SK-N-SH (cell line): ENCODE measurements around the gene PCNX4.

ENCODE experiments used
- EP300 ChIP-seq, 2 experiments: IDR thresholded peaks; 2 replicates each; pipeline versions ENCODE4 v1.4.0 to v1.6.1; 2012; ENCODE audit warnings: borderline replicate concordance in 1 of 2, low read depth in 1 of 2, low read length in 1 of 2
- MAX ChIP-seq: IDR thresholded peaks from 2 replicates; pipeline ENCODE4 v1.4.0; 2012; ENCODE audit warnings: low read depth
- POLR2AphosphoS5 ChIP-seq: IDR thresholded peaks from 2 replicates; pipeline ENCODE4 v1.6.1; 2012; ENCODE audit warnings: low read depth, low read length
- YY1 ChIP-seq: IDR thresholded peaks from 2 replicates; pipeline ENCODE4 v1.4.0; 2012; ENCODE audit warnings: low read depth, mild to moderate bottlenecking
- TF ChIP-seq, protein P1 (sequence below): fragments of 200-600 bp; sonication (generic); IDR thresholded peaks from 2 replicates; pipeline ENCODE4 v1.6.1; 2017; ENCODE audit warnings: antibody characterized with exemption, mild to moderate bottlenecking, moderate library complexity
- TF ChIP-seq, protein P2 (sequence below): IDR thresholded peaks from 2 replicates; pipeline ENCODE4 v1.6.1; 2012; ENCODE audit warnings: mild to moderate bottlenecking, low read depth, low read length, moderate library complexity

- TF ChIP-seq YY1 = no peak
- TF ChIP-seq, protein P1, sequence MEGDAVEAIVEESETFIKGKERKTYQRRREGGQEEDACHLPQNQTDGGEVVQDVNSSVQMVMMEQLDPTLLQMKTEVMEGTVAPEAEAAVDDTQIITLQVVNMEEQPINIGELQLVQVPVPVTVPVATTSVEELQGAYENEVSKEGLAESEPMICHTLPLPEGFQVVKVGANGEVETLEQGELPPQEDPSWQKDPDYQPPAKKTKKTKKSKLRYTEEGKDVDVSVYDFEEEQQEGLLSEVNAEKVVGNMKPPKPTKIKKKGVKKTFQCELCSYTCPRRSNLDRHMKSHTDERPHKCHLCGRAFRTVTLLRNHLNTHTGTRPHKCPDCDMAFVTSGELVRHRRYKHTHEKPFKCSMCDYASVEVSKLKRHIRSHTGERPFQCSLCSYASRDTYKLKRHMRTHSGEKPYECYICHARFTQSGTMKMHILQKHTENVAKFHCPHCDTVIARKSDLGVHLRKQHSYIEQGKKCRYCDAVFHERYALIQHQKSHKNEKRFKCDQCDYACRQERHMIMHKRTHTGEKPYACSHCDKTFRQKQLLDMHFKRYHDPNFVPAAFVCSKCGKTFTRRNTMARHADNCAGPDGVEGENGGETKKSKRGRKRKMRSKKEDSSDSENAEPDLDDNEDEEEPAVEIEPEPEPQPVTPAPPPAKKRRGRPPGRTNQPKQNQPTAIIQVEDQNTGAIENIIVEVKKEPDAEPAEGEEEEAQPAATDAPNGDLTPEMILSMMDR = no peak
- TF ChIP-seq MAX = no peak
- TF ChIP-seq EP300 (IDR thresholded peaks at IDR 0.05; ENCODE audit: borderline replicate concordance in 1 of 2, low read depth in 1 of 2, low read length in 1 of 2) = no peak
- TF ChIP-seq, protein P2, sequence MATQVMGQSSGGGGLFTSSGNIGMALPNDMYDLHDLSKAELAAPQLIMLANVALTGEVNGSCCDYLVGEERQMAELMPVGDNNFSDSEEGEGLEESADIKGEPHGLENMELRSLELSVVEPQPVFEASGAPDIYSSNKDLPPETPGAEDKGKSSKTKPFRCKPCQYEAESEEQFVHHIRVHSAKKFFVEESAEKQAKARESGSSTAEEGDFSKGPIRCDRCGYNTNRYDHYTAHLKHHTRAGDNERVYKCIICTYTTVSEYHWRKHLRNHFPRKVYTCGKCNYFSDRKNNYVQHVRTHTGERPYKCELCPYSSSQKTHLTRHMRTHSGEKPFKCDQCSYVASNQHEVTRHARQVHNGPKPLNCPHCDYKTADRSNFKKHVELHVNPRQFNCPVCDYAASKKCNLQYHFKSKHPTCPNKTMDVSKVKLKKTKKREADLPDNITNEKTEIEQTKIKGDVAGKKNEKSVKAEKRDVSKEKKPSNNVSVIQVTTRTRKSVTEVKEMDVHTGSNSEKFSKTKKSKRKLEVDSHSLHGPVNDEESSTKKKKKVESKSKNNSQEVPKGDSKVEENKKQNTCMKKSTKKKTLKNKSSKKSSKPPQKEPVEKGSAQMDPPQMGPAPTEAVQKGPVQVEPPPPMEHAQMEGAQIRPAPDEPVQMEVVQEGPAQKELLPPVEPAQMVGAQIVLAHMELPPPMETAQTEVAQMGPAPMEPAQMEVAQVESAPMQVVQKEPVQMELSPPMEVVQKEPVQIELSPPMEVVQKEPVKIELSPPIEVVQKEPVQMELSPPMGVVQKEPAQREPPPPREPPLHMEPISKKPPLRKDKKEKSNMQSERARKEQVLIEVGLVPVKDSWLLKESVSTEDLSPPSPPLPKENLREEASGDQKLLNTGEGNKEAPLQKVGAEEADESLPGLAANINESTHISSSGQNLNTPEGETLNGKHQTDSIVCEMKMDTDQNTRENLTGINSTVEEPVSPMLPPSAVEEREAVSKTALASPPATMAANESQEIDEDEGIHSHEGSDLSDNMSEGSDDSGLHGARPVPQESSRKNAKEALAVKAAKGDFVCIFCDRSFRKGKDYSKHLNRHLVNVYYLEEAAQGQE = no peak
- TF ChIP-seq POLR2AphosphoS5 = no peak
These were observed 73.8 kb downstream of the PCNX4 start for GRCh38 chr14:60165547-60165876.
